Kidney epithelial cell (primary cell): ENCODE data around the gene ANKS1A. TPM values are rescaled to one million over a fixed set of nuclear protein-coding genes. Genes with fewer than 3 reads are reported as not detected.

ENCODE experiments used
- DNase-seq: peaks from one replicate; pipeline ENCODE4 v3.0.0-alpha.2; 2010; ENCODE audit warnings: low read depth
- H3K27me3 ChIP-seq: 2 replicates; pipeline ENCODE4 v1.6.0; 2011; ENCODE audit warnings: low read length; ENCODE audit not compliant: control insufficient read depth, insufficient read depth
- H3K36me3 ChIP-seq: 2 replicates; pipeline ENCODE4 v1.5.1; 2011; ENCODE audit warnings: low read length; ENCODE audit not compliant: control insufficient read depth, insufficient read depth
- H3K4me3 ChIP-seq: 2 replicates; pipeline ENCODE4 v1.5.1; 2011; ENCODE audit warnings: low read depth, mild to moderate bottlenecking, control low read depth, low read length
- CTCF ChIP-seq: IDR thresholded peaks from 2 replicates; pipeline ENCODE4 v1.5.1; 2011; ENCODE audit warnings: mild to moderate bottlenecking, moderate library complexity, low read length, control low read depth, inconsistent platforms; ENCODE audit not compliant: insufficient read depth, poor library complexity, severe bottlenecking
- total RNA-seq: library from RNA; depleted of rRNA; stranded (reverse); fragments of >200 nt; gene quantifications from 2 replicates; pipeline ENCODE4 v1.2.3, GENCODE V29; 2015

The ANKS1A gene
- total RNA-seq, 1 donor from 2014 or later: 20.2 TPM

- no peak for DNase-seq
- Histone ChIP-seq H3K36me3 (no peaks in the 10 kb centered on the region), H3K4me3 (no peak overlapping the region), H3K27me3 (no peaks in the 10 kb centered on the region)
- TF ChIP-seq CTCF: no peak
Observed at GRCh38 chr6:34900321-34901031, 11.4 kb downstream of the ANKS1A start.

- H3K27me3 ChIP-seq: no peaks in the 10 kb centered on the region
- no peak for TF ChIP-seq CTCF
- no peak for DNase-seq
- no peak overlapping the region for H3K4me3 ChIP-seq
- H3K36me3 ChIP-seq: no peaks in the 10 kb centered on the region
Observed at GRCh38 chr6:34901930-34902329, 12.9 kb downstream of the ANKS1A start.

- H3K4me3 ChIP-seq: no peak overlapping the region
- TF ChIP-seq CTCF: no peak
- DNase-seq: no peak
- H3K27me3 ChIP-seq: no peaks in the 10 kb centered on the region
- no peaks in the 10 kb centered on the region for H3K36me3 ChIP-seq
Observed at GRCh38 chr6:34904990-34905613, 16.0 kb downstream of the ANKS1A start.

GRCh38 chr6:34906826-34907225 lies 17.8 kb downstream of the ANKS1A start:
- H3K27me3 ChIP-seq: no peaks in the 10 kb centered on the region
- no peak for DNase-seq
- TF ChIP-seq CTCF: no peak

GRCh38 chr6:34908194-34908593 lies 19.1 kb downstream of the ANKS1A start:
- TF ChIP-seq CTCF: no peak
- no peaks in the 10 kb centered on the region for H3K36me3 ChIP-seq

More at GRCh38 chr6:34906826-34907225, 17.8 kb downstream of the ANKS1A start:
- H3K4me3 ChIP-seq: no peak overlapping the region
- no peaks in the 10 kb centered on the region for H3K36me3 ChIP-seq

More at GRCh38 chr6:34908194-34908593, 19.1 kb downstream of the ANKS1A start:
- no peak for DNase-seq
- Histone ChIP-seq H3K27me3 (no peaks in the 10 kb centered on the region), H3K4me3 (no peak overlapping the region)
